Ishikawa (cell line): Measurements from ENCODE around the gene POU5F1.

Experiments
- EGR1 ChIP-seq: IDR thresholded peaks from 2 replicates; pipeline ENCODE4 v1.6.1; 2012
- FOXM1 ChIP-seq: IDR thresholded peaks from 2 replicates; pipeline ENCODE4 v1.6.1; 2012; ENCODE audit warnings: low read depth, borderline replicate concordance
- TAF1 ChIP-seq: IDR thresholded peaks from 2 replicates; pipeline ENCODE4 v1.6.1; 2012; ENCODE audit warnings: low read depth, mild to moderate bottlenecking
- TCF12 ChIP-seq: IDR thresholded peaks from 2 replicates; pipeline ENCODE4 v1.6.1; 2012; ENCODE audit warnings: low read depth
- YY1 ChIP-seq: IDR thresholded peaks from 2 replicates; pipeline ENCODE4 v1.6.1; 2012; ENCODE audit warnings: low read depth

GRCh38 chr6:31162463-31163165, 7.9 kb downstream of the POU5F1 start:
- TF ChIP-seq YY1 (no peak), FOXM1 (no peak), TCF12 (no peak), EGR1 (no peak), TAF1 (no peak)
